ENCODE measurements around the gene PRTN3.

Gene PRTN3

GRCh38 chr19:861756-862580 lies 21.2 kb downstream of the PRTN3 start:
- peak; percentile 23 for DNase-seq (ENCODE audit: low read depth, low spot score)
- peak; percentile 21 for TF ChIP-seq CTCF (IDR thresholded peaks at IDR 0.05; ENCODE audit: low read depth, low read length)
- no peak overlapping the region for H3K4me3 ChIP-seq (ENCODE audit: low read depth, low read length)
- in situ Hi-C loops (cut with HindIII; ENCODE audit: low sequenced_read_pairs): no loop called here

- in situ Hi-C loops (cut with HindIII; ENCODE audit: low sequenced_read_pairs): no loop called here
Observed at GRCh38 chr19:862581-863314, 21.9 kb downstream of the PRTN3 start.

GRCh38 chr19:863315-863620 lies 22.5 kb downstream of the PRTN3 start:
- H3K4me3 ChIP-seq (ENCODE audit: low read depth, low read length): no peak overlapping the region

More at GRCh38 chr19:862581-863314, 21.9 kb downstream of the PRTN3 start:
- TF ChIP-seq CTCF (IDR thresholded peaks at IDR 0.05; ENCODE audit: low read depth, low read length): no peak
- H3K4me3 ChIP-seq (ENCODE audit: low read depth, low read length): no peak overlapping the region
- peak; percentile 36 for DNase-seq (ENCODE audit: low read depth, low spot score)

GRCh38 chr19:866769-867300 lies 26.0 kb downstream of the PRTN3 start:
- DNase-seq (ENCODE audit: low read depth, low spot score): no peak

More at GRCh38 chr19:863315-863620, 22.5 kb downstream of the PRTN3 start:
- TF ChIP-seq CTCF (IDR thresholded peaks at IDR 0.05; ENCODE audit: low read depth, low read length): no peak
- DNase-seq (ENCODE audit: low read depth, low spot score): no peak
- in situ Hi-C loops (cut with HindIII; ENCODE audit: low sequenced_read_pairs): no loop called here

DNA sequence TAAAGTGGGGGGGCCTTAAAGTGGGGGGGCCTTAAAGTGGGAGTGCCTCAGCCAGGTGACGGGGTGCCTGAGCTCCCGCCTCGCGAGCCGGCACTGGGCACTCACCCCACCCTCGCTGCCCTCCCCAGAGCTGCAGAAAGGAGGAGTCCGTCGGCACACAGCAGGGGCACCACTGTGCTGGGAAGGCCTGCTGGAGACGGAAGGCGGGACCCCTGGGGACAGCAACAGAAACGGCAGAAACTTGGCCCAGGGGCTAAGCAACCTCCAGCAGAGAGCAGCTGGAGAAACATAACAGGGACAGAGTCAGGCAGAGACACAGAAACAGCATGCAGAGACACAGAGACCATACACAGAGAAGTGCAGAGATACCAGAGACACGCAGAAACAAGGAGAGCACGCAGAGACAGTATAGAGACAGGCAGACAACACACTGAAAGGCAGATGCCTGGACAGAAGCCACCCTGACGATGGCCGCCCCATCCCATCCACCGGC lies 26.5 kb downstream of the PRTN3 start:
- in situ Hi-C loops (cut with HindIII; ENCODE audit: low sequenced_read_pairs): no loop called here
- peak; percentile 75 for DNase-seq (ENCODE audit: low read depth, low spot score)
- TF ChIP-seq CTCF (IDR thresholded peaks at IDR 0.05; ENCODE audit: low read depth, low read length): no peak
- H3K4me3 ChIP-seq (ENCODE audit: low read depth, low read length): no peak overlapping the region

More at GRCh38 chr19:866769-867300, 26.0 kb downstream of the PRTN3 start:
- in situ Hi-C loops (cut with HindIII; ENCODE audit: low sequenced_read_pairs): no loop called here
- H3K4me3 ChIP-seq (ENCODE audit: low read depth, low read length): no peak overlapping the region
- TF ChIP-seq CTCF (IDR thresholded peaks at IDR 0.05; ENCODE audit: low read depth, low read length): no peak

DNA sequence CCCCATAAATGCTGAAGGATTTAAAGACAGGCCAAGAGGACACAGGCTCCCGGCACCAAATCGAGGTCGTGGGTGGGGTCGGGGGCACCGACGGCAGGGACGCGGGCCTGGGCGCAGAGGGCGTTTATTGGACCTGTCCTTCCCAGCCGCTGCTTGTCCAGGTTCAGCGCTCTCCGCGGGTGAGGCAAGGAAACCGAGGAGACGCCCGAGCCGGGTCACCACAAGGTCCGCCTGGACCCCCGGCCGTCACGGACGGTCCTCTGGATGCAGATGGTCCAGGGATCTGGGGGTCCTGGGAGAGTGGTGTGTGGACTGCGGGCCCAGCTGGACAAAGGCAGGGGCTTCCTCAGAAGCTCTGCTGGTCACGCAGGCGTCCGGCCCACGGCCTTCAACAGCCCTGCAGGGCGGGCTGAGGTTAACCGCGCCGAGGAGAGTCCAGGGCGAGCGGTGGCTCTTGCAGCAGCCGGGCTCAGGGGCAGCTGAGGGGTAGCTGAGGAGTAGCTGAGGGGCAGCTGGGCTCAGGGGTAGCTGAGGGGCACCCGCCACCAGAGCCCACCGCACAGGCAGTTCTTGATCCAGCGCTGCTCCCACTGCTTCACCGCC lies 27.2 kb downstream of the PRTN3 start:
- H3K4me3 ChIP-seq (ENCODE audit: low read depth, low read length): no peak overlapping the region
- TF ChIP-seq CTCF (IDR thresholded peaks at IDR 0.05; ENCODE audit: low read depth, low read length): no peak
- in situ Hi-C loops (cut with HindIII; ENCODE audit: low sequenced_read_pairs): no loop called here
- no peak for DNase-seq (ENCODE audit: low read depth, low spot score)
